KMS-11 (cell line): Measurements from ENCODE around the gene KRT33A.
"Not testable (repeated sequence)": the region's sequence is repeated elsewhere in the genome, so short reads cannot be mapped to it uniquely, and the experiment has no call there.

ENCODE experiments used
- H2AFZ ChIP-seq: fragments of 200-600 bp; sonication (generic); 2 replicates; pipeline ENCODE4 v1.6.1; 2016; ENCODE audit warnings: antibody characterized with exemption, mixed run types, low read depth
- H3K27ac ChIP-seq: fragments of 200-600 bp; sonication (generic); 2 replicates; pipeline ENCODE4 v1.6.1; 2016; ENCODE audit warnings: mild to moderate bottlenecking, mixed run types
- H3K27me3 ChIP-seq: fragments of 200-600 bp; sonication (generic); 2 replicates; pipeline ENCODE4 v1.6.1; 2017; ENCODE audit warnings: mild to moderate bottlenecking, low read depth, mixed run types, moderate library complexity; ENCODE audit not compliant: insufficient read depth
- H3K36me3 ChIP-seq: fragments of 200-600 bp; sonication (generic); 2 replicates; pipeline ENCODE4 v1.6.1; 2017; ENCODE audit warnings: mild to moderate bottlenecking, mixed run types; ENCODE audit not compliant: insufficient read depth
- H3K4me1 ChIP-seq: fragments of 200-600 bp; sonication (generic); 2 replicates; pipeline ENCODE4 v1.6.1; 2016; ENCODE audit warnings: mild to moderate bottlenecking, low read depth, mixed run types; ENCODE audit not compliant: poor library complexity, severe bottlenecking
- H3K4me2 ChIP-seq: fragments of 200-600 bp; sonication (generic); 2 replicates; pipeline ENCODE4 v1.7.0; 2016; ENCODE audit warnings: mild to moderate bottlenecking, mixed run types
- H3K4me3 ChIP-seq: fragments of 200-600 bp; sonication (generic); IDR thresholded peaks from 2 replicates; pipeline ENCODE4 v1.6.1; 2017; ENCODE audit warnings: low read depth, low read length, mixed read lengths; ENCODE audit not compliant: insufficient read depth
- H3K79me2 ChIP-seq: fragments of 200-600 bp; sonication (generic); 2 replicates; pipeline ENCODE4 v1.6.1; 2016; ENCODE audit warnings: low read depth, mixed run types; ENCODE audit not compliant: insufficient read depth
- H3K9ac ChIP-seq: fragments of 200-600 bp; sonication (generic); 2 replicates; pipeline ENCODE4 v1.6.1; 2016; ENCODE audit warnings: mild to moderate bottlenecking, mixed run types
- H4K20me1 ChIP-seq: fragments of 200-600 bp; sonication (generic); 2 replicates; pipeline ENCODE4 v1.6.1; 2016; ENCODE audit warnings: mild to moderate bottlenecking, mixed run types; ENCODE audit not compliant: insufficient read depth
- CTCF ChIP-seq: fragments of 200-600 bp; sonication (generic); conservative IDR thresholded peaks from 2 replicates; pipeline ENCODE4 v1.6.1; 2017; ENCODE audit warnings: low read depth, mild to moderate bottlenecking, antibody characterized with exemption, low read length, moderate library complexity, mixed read lengths

Gene KRT33A

GRCh38 chr17:41350381-41350878 is at the start of gene KRT33A:
TSS of gene KRT33A (minus strand) at chr17:41350828. CDS start at chr17:41350767, 61 bp downstream.
- not testable (repeated sequence) for H3K79me2 ChIP-seq, H3K4me3 ChIP-seq, H3K9ac ChIP-seq, H3K4me1 ChIP-seq, H3K27ac ChIP-seq, H4K20me1 ChIP-seq, H3K27me3 ChIP-seq, H3K36me3 ChIP-seq, H3K4me2 ChIP-seq, H2AFZ ChIP-seq

DNA sequence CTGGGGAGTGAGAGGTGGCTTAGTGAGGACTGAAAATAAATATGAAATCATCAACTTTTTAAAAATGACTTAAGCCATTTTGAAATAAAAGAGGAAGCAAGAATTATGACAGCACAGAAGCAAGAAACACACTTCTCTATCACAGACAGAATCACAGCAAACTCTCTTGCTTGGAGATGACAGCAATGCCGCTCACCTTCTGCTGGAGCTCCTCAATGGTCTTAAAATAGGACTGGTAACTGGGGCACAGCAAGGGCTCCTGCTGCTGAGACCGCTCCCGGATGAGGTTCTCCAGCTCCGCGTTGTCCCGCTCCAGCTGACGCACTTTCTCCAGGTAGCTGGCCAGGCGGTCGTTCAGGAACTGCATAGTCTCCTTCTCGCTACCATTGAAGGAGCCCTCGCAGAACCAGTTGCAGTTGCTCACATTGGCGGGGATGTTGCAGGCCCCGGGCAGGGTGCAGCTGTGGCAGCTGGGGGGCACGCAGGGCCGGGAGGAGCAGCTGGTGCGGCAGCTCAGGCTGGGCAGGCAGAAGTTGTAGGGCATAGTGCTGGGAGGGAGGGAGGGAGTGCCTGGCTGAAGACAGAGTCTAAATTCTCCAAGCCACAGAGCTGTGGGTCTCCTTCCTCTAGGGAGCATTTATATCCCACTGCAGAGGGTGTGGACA is 46.5 kb upstream of the KRT33A start, which contains the start of gene KRT31:
Gene KRT31 (minus strand): TSS at position 613 of the 665 bp plus-strand sequence. CDS start 69 bp downstream, at position 544.
- Histone ChIP-seq H3K4me3 (no peak within 1 kb of the TSS), H4K20me1 (no peaks in the 10 kb centered on the region), H3K27ac (no peak within 1 kb of the TSS), H3K4me2 (no peak within 1 kb of the TSS), H3K36me3 (no peaks in the 10 kb centered on the region), H3K4me1 (no peaks in the 10 kb centered on the region), H2AFZ (no peak within 1 kb of the TSS), H3K9ac (no peak within 1 kb of the TSS), H3K27me3 (no peaks in the 10 kb centered on the region), H3K79me2 (no peaks in the 10 kb centered on the region)
- TF ChIP-seq CTCF, result no peak

DNA sequence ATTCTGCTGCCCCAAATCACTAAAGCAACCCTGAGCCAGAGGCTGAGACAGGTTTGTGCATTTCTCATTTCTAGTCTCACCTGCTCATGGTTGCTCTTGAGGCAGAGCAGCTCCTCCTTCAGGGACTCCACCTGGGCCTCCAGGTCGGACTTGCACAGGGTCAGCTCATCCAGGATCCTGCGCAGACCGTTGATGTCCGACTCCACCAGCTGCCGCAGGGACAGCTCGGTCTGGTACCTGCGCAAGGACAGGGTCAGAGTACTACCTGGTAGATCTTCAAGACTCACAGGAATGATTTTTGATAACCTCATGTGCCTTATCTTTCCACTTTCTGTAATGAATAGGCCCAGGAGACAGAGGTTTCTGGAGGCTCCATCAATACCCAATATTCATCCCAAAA is 45.7 kb upstream of the KRT33A start:
- no peak overlapping the region for H3K9ac ChIP-seq
- H3K4me1 ChIP-seq, result no peaks in the 10 kb centered on the region
- H3K27me3 ChIP-seq, result no peaks in the 10 kb centered on the region
- TF ChIP-seq CTCF, result no peak
- H3K36me3 ChIP-seq, result no peaks in the 10 kb centered on the region
- H2AFZ ChIP-seq, result no peak overlapping the region
- no peaks in the 10 kb centered on the region for H3K79me2 ChIP-seq
- H4K20me1 ChIP-seq, result no peaks in the 10 kb centered on the region
- no peak overlapping the region for H3K4me3 ChIP-seq
- no peak overlapping the region for H3K4me2 ChIP-seq
- H3K27ac ChIP-seq, result no peak overlapping the region

GRCh38 chr17:41395611-41396010 is 45.0 kb upstream of the KRT33A start:
- no peak for TF ChIP-seq CTCF

DNA sequence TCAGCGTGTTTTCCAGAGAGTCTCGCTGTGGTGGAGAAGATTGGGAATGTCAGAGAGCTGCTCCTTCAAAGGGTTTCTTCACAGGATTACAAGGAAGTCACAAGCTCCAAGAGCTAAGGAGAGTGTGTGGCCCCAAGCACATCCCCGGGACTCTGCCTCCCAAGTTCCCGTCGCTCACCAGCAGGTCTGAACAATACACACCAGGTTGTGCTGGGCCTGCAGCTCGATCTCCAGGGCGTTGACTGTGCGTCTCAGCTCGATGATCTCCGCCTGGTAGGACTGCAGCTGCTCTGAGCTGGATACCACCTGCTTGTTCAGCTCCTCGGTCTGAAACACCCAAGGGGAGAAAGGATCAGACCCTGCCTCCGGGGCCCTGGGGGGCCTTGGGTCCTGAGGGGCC is 44.4 kb upstream of the KRT33A start:
- not testable (repeated sequence) for H3K36me3 ChIP-seq, H3K4me1 ChIP-seq, H3K79me2 ChIP-seq, H3K27me3 ChIP-seq, H3K9ac ChIP-seq, H3K4me3 ChIP-seq, H3K27ac ChIP-seq, H2AFZ ChIP-seq, H4K20me1 ChIP-seq, H3K4me2 ChIP-seq

More at GRCh38 chr17:41395611-41396010, 45.0 kb upstream of the KRT33A start:
- no peak overlapping the region for H3K4me3 ChIP-seq
- no peaks in the 10 kb centered on the region for H3K4me1 ChIP-seq
- no peaks in the 10 kb centered on the region for H3K79me2 ChIP-seq
- H3K4me2 ChIP-seq, result no peak overlapping the region
- no peak overlapping the region for H3K27ac ChIP-seq
- no peak overlapping the region for H2AFZ ChIP-seq
- no peak overlapping the region for H3K9ac ChIP-seq
- H3K27me3 ChIP-seq, result no peaks in the 10 kb centered on the region
- H3K36me3 ChIP-seq, result no peaks in the 10 kb centered on the region
- no peaks in the 10 kb centered on the region for H4K20me1 ChIP-seq
